Measurements from ENCODE around the gene PC.
A peak's percentile ranks its signal among the peaks of the same experiment; 100 is the strongest.
"Not testable (repeated sequence)": the region's sequence is repeated elsewhere in the genome, so short reads cannot be mapped to it uniquely, and the experiment has no call there.

The PC gene

GRCh38 chr11:66962801-66963200 is 4.6 kb upstream of the PC start:
- H3K4me3 ChIP-seq (ENCODE audit: low read length): no peak overlapping the region
- DNase-seq (ENCODE audit: low read depth): peak; percentile 36
- TF ChIP-seq CTCF (IDR thresholded peaks at IDR 0.05; ENCODE audit: insufficient read depth, low read depth, low read length, missing control alignments): no peak

- H3K4me3 ChIP-seq (ENCODE audit: low read length): no peak overlapping the region
- TF ChIP-seq CTCF (IDR thresholded peaks at IDR 0.05; ENCODE audit: insufficient read depth, low read depth, low read length, missing control alignments): no peak
- no peak for DNase-seq (ENCODE audit: low read depth)
These were observed 4.1 kb upstream of the PC start for GRCh38 chr11:66962247-66962646.

GRCh38 chr11:66961691-66962213 is 3.6 kb upstream of the PC start:
- H3K4me3 ChIP-seq (ENCODE audit: low read length); DNase-seq (ENCODE audit: low read depth): not testable (repeated sequence)

GRCh38 chr11:66958956-66959274 is 732 bp upstream of the PC start:
- DNase-seq (ENCODE audit: low read depth): no peak
- no peak for TF ChIP-seq CTCF (IDR thresholded peaks at IDR 0.05; ENCODE audit: insufficient read depth, low read depth, low read length, missing control alignments)
- H3K4me3 ChIP-seq (ENCODE audit: low read length): peak overlapping the region; percentile 27

GRCh38 chr11:66957971-66958231 is 282 bp downstream of the PC start:
- DNase-seq (ENCODE audit: low read depth): no peak
- TF ChIP-seq CTCF (IDR thresholded peaks at IDR 0.05; ENCODE audit: insufficient read depth, low read depth, low read length, missing control alignments): no peak
- H3K4me3 ChIP-seq (ENCODE audit: low read length): peak overlapping the region; percentile 57

GRCh38 chr11:66956689-66957290 is 1.4 kb downstream of the PC start:
- H3K4me3 ChIP-seq (ENCODE audit: low read length): no peak overlapping the region
- peak; percentile 78 for DNase-seq (ENCODE audit: low read depth)
- TF ChIP-seq CTCF (IDR thresholded peaks at IDR 0.05; ENCODE audit: insufficient read depth, low read depth, low read length, missing control alignments): peak; percentile 40

GRCh38 chr11:66953081-66953833 is 4.9 kb downstream of the PC start:
- no peak for TF ChIP-seq CTCF (IDR thresholded peaks at IDR 0.05; ENCODE audit: insufficient read depth, low read depth, low read length, missing control alignments)
- DNase-seq (ENCODE audit: low read depth): no peak
- H3K4me3 ChIP-seq (ENCODE audit: low read length): no peak overlapping the region

Data from epithelial cell of esophagus (primary cell).